Omental fat pad (tissue), 4 donors: Measurements from ENCODE around the gene TMTC3. TPM values are rescaled to one million over a fixed set of nuclear protein-coding genes. Genes with fewer than 3 reads are reported as not detected.

Experiments used
- ATAC-seq: fragments of 150-250 bp; one replicate; pipeline ENCODE4 v1.9.1; 2016; ENCODE audit warnings: mild to moderate bottlenecking, moderate library complexity; ENCODE audit not compliant: low FRiP score
- DNase-seq: peaks from one replicate; pipeline ENCODE4 v3.0.0-alpha.2; 2019; ENCODE audit warnings: low spot score
- total RNA-seq, 4 donors: library from RNA; depleted of rRNA; stranded (reverse); fragments of >200 nt; gene quantifications; one replicate each; pipeline ENCODE4 v1.1.0, GENCODE V29; 2016
- TF ChIP-seq, protein P1 (sequence below), 3 donors: fragments of 450-650 bp; IDR thresholded peaks; one replicate each; pipeline ENCODE4 v1.5.1; 2016 to 2017; ENCODE audit warnings: antibody characterized with exemption in 3 of 3, mild to moderate bottlenecking in 3 of 3, moderate library complexity in 2 of 3

TMTC3 gene
- total RNA-seq, 4 donors from 2014 or later, result 10.2 to 22.0 (median 19.1) TPM

DNA sequence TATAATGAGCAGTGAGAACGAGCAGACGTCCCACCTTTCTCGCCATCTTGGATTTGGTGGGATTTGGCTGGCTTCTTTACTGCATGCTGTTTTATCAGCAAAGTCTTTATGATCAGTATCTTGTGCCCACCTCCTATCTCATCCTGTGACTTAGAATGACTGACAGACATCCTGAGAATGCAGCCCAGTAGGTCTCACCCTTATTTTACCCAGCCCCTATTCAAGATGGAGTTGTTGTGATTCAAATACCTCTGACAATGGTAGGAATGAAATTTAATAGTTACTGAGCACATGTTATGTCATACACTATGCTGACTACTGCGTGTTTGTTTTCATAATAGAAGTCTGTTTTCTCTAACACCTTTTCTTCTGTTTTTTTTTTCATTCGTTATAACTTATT, 1.9 kb downstream of the TMTC3 start:
- DNase-seq, result no peak
- TF ChIP-seq, protein P1, sequence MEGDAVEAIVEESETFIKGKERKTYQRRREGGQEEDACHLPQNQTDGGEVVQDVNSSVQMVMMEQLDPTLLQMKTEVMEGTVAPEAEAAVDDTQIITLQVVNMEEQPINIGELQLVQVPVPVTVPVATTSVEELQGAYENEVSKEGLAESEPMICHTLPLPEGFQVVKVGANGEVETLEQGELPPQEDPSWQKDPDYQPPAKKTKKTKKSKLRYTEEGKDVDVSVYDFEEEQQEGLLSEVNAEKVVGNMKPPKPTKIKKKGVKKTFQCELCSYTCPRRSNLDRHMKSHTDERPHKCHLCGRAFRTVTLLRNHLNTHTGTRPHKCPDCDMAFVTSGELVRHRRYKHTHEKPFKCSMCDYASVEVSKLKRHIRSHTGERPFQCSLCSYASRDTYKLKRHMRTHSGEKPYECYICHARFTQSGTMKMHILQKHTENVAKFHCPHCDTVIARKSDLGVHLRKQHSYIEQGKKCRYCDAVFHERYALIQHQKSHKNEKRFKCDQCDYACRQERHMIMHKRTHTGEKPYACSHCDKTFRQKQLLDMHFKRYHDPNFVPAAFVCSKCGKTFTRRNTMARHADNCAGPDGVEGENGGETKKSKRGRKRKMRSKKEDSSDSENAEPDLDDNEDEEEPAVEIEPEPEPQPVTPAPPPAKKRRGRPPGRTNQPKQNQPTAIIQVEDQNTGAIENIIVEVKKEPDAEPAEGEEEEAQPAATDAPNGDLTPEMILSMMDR (IDR thresholded peaks at IDR 0.05), result no peak
- no peak for ATAC-seq

DNA sequence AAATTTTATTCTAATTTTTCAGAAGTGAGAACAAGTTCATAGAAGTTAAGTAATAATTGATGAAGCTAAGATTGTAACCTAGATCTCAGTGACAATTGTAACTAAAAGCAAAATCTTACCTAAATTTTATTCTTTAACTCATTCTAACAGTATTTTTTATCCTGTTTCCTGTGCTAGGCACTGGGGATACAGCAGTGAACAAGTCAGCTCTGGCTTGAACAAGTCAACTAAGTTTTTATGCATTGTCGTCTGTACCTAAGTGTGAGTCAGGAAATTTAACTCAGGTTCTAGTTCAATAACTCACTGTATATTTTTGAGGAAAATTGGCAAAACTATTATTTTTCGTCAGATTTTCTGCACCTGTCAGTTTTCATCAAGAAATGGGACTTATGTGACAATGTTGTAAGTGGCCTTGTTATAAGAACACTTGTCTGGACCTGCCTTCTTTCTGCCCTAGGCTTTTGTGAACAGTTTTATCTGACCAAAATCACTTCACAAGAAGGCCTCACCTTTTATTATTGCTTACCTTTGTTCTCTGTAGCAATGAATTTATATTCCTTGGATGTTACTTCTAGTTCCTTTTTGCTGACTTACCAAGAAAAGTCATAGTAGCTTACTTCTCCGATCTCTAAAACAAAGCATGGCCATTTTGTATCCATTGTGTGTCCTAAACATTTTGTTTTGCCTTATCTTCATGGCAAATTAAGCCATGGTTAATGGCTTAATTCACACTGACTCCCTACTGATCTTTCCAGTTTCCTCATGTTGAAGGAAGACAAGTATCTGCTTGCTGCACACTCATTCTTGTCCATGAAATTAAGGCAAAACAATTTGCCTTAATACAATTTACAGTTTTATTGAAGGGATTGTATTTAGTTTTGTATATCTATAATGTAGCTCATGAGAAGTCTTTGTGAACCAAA, 2.7 kb downstream of the TMTC3 start:
- DNase-seq (no peak), ATAC-seq (no peak)
- TF ChIP-seq, protein P1 (IDR thresholded peaks at IDR 0.05), result no peak

DNA sequence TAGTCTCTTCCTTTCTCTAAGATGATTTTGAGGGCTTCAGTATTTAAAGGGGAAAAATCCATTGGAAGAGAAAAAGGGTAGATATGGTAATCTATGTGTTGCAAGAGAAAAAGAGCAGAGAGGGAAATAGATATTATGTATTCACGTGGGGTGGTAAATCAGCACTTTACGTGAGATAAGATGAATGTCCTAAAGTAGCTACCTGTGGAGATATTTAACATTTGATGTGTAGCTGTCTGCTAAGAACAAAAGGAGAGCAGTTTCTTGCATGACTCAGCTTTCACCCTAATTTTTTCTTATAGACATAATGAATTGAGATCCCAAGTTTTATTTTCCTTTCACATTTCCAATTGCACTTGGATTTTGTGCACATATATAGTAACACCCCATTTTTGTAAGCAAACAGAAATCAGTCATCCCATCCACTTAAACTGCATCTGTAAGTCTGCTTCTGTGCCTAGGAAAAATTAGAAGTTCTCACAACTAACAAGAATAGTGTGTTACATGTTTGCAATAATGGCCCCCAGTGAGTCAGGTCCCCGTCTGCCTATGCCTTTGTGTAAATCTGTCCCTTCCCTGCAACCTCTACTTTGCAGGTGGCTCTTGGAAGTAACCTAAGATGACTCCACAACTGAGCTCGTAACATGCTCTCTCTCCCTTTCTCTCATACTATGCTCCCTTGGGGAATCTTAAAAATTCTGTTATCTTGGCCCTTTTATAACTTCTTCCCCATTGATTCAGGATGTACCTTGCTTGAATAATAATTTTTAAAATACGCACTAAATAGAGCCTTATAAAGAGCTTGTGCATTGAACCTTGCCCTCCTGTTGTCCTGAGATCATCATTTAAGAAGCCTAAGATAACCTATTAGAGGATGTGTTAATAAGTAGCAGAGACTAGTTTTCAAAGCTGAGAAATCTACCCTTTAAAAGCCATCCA, 3.7 kb downstream of the TMTC3 start:
- TF ChIP-seq, protein P1 (IDR thresholded peaks at IDR 0.05), result no peak
- DNase-seq (no peak), ATAC-seq (no peak)

DNA sequence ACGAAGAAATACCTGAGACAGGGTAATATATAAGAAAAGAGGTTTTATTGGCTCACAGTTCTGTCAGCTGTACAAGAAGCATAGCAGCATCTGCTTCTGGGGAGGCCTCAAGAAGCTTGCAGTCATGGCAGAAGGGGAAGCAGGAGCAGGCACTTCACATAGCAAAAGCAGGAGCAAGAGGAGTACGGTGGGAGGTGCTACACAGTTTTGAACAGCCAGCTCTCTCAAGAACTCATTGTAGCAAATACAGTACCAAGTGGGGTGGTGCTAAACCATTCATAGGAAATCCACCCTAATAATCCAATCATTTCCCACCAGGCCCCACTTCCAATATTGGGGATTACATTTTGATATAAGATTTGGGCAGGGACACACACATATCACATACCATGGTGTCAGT, 8.0 kb downstream of the TMTC3 start:
- TF ChIP-seq, protein P1 (IDR thresholded peaks at IDR 0.05), result no peak
- ATAC-seq, result no peak
- DNase-seq, result no peak

DNA sequence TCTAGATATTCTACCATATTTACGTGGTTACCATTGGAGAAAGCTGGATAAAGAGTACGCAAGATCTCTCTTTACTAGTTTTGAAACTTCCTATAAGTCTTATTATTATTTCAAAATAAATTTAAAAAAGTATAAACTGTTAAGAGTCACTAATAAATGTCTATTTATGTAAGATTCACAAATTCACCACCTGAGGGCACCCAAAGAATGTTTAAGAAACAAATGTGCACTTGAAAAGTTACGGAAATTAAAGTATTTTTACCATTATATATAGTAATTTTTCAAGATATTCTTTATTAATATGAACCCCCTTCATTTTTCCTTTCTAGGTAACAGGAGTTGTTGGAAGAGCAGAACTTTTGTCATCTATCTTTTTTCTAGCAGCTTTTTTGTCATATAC, 11.9 kb downstream of the TMTC3 start:
- DNase-seq (no peak), ATAC-seq (no peak)
- TF ChIP-seq, protein P1 (IDR thresholded peaks at IDR 0.05), result no peak

DNA sequence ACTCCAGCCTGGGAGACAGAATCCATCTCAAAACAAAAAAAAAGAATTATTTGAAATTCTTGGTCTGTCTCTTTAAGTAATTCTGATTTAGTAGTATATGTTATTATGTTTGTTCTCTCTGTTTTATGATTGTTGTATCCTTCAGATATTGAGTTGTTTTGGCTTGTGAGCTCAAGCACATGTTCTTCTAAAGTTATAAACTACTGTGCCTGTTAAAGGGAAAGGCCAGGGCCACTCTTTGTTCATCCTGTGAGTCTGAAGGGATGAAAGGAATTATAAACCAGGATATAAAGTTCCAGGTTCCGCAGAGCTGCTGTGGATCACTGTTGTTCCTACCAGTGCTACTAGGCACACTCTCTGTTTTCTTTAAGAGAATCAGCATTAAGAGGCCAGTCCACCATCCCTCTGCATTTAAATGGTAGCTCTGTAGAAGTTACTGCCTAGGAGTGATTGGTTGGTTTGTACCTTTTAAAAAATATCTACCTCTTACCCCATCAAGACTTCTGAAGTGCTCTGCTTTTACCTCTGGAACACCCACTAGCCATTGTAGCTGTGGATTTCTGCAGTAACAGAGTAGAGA, 14.1 kb downstream of the TMTC3 start:
- DNase-seq (no peak), ATAC-seq (no peak)
- TF ChIP-seq, protein P1 (IDR thresholded peaks at IDR 0.05), result no peak
